Measurements from ENCODE around the gene EXOC4.

Gene EXOC4

GRCh38 chr7:133839121-133839520 is 586.2 kb downstream of the EXOC4 start:
- Histone ChIP-seq H3K27ac (ENCODE audit: extremely low read depth, low read depth, low read length) (no peak overlapping the region), H3K9me3 (ENCODE audit: control insufficient read depth, insufficient read depth, low read depth, low read length) (no peaks in the 10 kb centered on the region), H3K4me3 (ENCODE audit: low read depth, low read length) (no peak overlapping the region), H3K4me1 (ENCODE audit: control insufficient read depth, insufficient read depth, low read length) (peaks cover 19% of the 10 kb centered on the region), H3K36me3 (ENCODE audit: control insufficient read depth in 2 of 2, insufficient read depth in 1 of 2, low read length in 2 of 2) (no peaks in the 10 kb centered on the region)
- CTCF ChIA-PET, result no interaction called here
- TF ChIP-seq ZNF223 (tag by site-specific recombination; IDR thresholded peaks at IDR 0.05) (no peak), ZNF19 (tag by site-specific recombination; IDR thresholded peaks at IDR 0.05; ENCODE audit: low read depth) (no peak), REST (tag by site-specific recombination; IDR thresholded peaks at IDR 0.05) (no peak), ZNF707 (tag by site-specific recombination; IDR thresholded peaks at IDR 0.05) (no peak), SP3 (tag by site-specific recombination; IDR thresholded peaks at IDR 0.05) (no peak), ZNF398 (tag by site-specific recombination; IDR thresholded peaks at IDR 0.05) (no peak)
- POLR2A ChIA-PET, result no interaction called here

GRCh38 chr7:133843341-133843740 is 590.5 kb downstream of the EXOC4 start:
- H3K36me3 ChIP-seq (ENCODE audit: control insufficient read depth in 2 of 2, insufficient read depth in 1 of 2, low read length in 2 of 2), result no peaks in the 10 kb centered on the region
- TF ChIP-seq ZNF302 (tag by site-specific recombination; IDR thresholded peaks at IDR 0.05; ENCODE audit: low read depth) (no peak), ZNF707 (tag by site-specific recombination; IDR thresholded peaks at IDR 0.05) (no peak), ZNF19 (tag by site-specific recombination; IDR thresholded peaks at IDR 0.05; ENCODE audit: low read depth) (no peak), ZNF791 (tag by site-specific recombination; IDR thresholded peaks at IDR 0.05) (no peak), ZNF132 (tag by site-specific recombination; IDR thresholded peaks at IDR 0.05; ENCODE audit: borderline replicate concordance) (no peak), ZFP69B (tag by site-specific recombination; IDR thresholded peaks at IDR 0.05) (no peak), ZBTB10 (tag by site-specific recombination; IDR thresholded peaks at IDR 0.05) (no peak), ZNF148 (tag by site-specific recombination; IDR thresholded peaks at IDR 0.05; ENCODE audit: borderline replicate concordance) (no peak), ZFP41 (tag by site-specific recombination; IDR thresholded peaks at IDR 0.05; ENCODE audit: borderline replicate concordance) (no peak), ZNF362 (tag by site-specific recombination; IDR thresholded peaks at IDR 0.05) (no peak), ZFHX2 (tag by site-specific recombination; conservative IDR thresholded peaks at IDR 0.05) (no peak), GLI4 (tag by site-specific recombination; IDR thresholded peaks at IDR 0.05) (no peak), ZNF529 (tag by site-specific recombination; IDR thresholded peaks at IDR 0.05; ENCODE audit: insufficient replicate concordance) (no peak), FEZF1 (tag by site-specific recombination; IDR thresholded peaks at IDR 0.05) (no peak), ZBTB6 (tag by site-specific recombination; IDR thresholded peaks at IDR 0.05) (no peak), ZNF473 (tag by site-specific recombination; IDR thresholded peaks at IDR 0.05) (no peak)
- no peak overlapping the region for H3K27ac ChIP-seq (ENCODE audit: extremely low read depth, low read depth, low read length)
- no peaks in the 10 kb centered on the region for H3K9me3 ChIP-seq (ENCODE audit: control insufficient read depth, insufficient read depth, low read depth, low read length)
- H3K4me3 ChIP-seq (ENCODE audit: low read depth, low read length), result no peak overlapping the region
- ChIA-PET POLR2A (no interaction called here), CTCF (no interaction called here)
- peaks cover 10% of the 10 kb centered on the region; the same call in 1 of the 2 replicates for H3K4me1 ChIP-seq (ENCODE audit: control insufficient read depth, insufficient read depth, low read length)
